Hepatocyte (in vitro differentiated cells): ENCODE data around the gene PRRX1.

Source experiments
- EZH2 ChIP-seq: fragments of 200-600 bp; sonication (generic); IDR thresholded peaks from 2 replicates; pipeline ENCODE4 v1.6.1; 2016; ENCODE audit warnings: antibody characterized with exemption, mild to moderate bottlenecking, borderline replicate concordance
- EZH2phosphoT487 ChIP-seq: fragments of 200-600 bp; sonication (generic); IDR thresholded peaks from one replicate; pipeline ENCODE4 v1.6.1; 2018; ENCODE audit warnings: antibody characterized with exemption, mild to moderate bottlenecking, low read depth, moderate library complexity; ENCODE audit not compliant: unreplicated experiment, severe bottlenecking
- TF ChIP-seq, protein P1 (sequence below): fragments of 200-600 bp; sonication (generic); IDR thresholded peaks from 2 replicates; pipeline ENCODE4 v1.5.1; 2016; ENCODE audit warnings: antibody characterized with exemption, mild to moderate bottlenecking; ENCODE audit not compliant: poor library complexity

DNA sequence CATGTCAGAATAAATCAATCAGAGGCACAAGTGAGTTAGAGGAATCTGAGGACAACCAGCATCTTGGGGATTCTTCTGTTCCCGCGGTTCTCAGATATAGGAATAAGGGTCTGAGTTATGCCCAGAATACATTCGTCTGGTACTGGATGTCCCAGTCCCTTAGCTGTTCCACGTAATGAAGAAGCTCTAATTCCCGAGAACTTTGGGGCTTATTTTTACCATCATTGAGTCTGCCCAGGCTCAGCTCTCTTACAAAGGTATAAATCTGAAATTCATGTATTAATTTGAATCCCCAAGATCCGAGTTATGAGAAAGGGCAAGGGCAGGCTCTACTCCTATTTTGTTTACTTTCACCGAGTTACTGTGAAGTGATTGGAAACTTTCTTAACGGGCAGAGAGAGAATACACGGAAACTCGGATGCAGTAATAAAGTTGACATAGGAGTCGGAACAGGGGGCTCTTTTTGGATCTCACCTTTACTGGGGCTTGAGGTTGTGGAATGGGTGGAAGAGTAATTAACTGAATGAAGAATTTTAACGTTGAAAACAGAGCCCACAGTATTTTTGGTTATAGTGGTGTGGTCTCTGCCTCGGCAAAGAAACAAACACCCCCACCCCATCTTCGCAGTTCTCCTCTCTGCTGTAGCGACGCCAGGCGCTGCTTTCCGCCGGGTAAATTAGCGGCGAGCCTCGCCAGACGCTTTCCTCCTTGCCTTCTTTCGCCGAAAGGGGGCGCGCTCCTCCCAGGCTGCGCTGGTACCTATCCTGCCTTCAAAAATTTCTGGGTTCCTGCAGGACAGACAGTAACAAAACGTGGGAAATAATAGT, 7.1 kb downstream of the PRRX1 start:
- TF ChIP-seq EZH2 (peak; percentile 43), EZH2phosphoT487 (no peak)
- TF ChIP-seq, protein P1, sequence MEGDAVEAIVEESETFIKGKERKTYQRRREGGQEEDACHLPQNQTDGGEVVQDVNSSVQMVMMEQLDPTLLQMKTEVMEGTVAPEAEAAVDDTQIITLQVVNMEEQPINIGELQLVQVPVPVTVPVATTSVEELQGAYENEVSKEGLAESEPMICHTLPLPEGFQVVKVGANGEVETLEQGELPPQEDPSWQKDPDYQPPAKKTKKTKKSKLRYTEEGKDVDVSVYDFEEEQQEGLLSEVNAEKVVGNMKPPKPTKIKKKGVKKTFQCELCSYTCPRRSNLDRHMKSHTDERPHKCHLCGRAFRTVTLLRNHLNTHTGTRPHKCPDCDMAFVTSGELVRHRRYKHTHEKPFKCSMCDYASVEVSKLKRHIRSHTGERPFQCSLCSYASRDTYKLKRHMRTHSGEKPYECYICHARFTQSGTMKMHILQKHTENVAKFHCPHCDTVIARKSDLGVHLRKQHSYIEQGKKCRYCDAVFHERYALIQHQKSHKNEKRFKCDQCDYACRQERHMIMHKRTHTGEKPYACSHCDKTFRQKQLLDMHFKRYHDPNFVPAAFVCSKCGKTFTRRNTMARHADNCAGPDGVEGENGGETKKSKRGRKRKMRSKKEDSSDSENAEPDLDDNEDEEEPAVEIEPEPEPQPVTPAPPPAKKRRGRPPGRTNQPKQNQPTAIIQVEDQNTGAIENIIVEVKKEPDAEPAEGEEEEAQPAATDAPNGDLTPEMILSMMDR: peak; percentile 78
